CD4-positive, alpha-beta T cell (primary cell): ENCODE results near the gene ENTPD6. TPM values are rescaled to one million over a fixed set of nuclear protein-coding genes. Genes with fewer than 3 reads are reported as not detected.

Experiments used
- ATAC-seq: fragments of 200-7000 bp; cut with Tn5 transposase; one replicate; pipeline ENCODE4 v1.10.0; 2022; ENCODE audit warnings: mild to moderate bottlenecking; ENCODE audit not compliant: poor library complexity
- CTCF ChIA-PET: fragments of 350-600 bp; sonication (Branson Sonifier 250); formaldehyde crosslinking; loops from one replicate; lab custom pipeline; 2021; ENCODE audit warnings: antibody characterized with exemption, inconsistent platforms; lab: Charles Lee
- POLR2A ChIA-PET: fragments of 350-600 bp; sonication (Branson Sonifier 250); formaldehyde crosslinking; loops from one replicate; lab custom pipeline; 2021; ENCODE audit warnings: antibody characterized with exemption, inconsistent platforms; lab: Charles Lee
- DNase-seq, 14 experiments: peaks; one replicate each; pipeline ENCODE4 v3.0.0-alpha.2; 2013 to 2020; ENCODE audit warnings: mixed read lengths in 2 of 14
- H3K27ac ChIP-seq, 2 donors: one replicate each; pipeline versions ENCODE4 v1.5.1 to v1.7.0; 2013; ENCODE audit warnings: low read length in 2 of 2, low read depth in 1 of 2, mild to moderate bottlenecking in 1 of 2
- H3K27me3 ChIP-seq, 2 experiments: 1 replicate in 1 of 2; 2 replicates in 1 of 2; pipeline versions ENCODE4 v1.6.1 to v1.7.0; 2013; ENCODE audit warnings: low read length in 2 of 2, control low read depth in 1 of 2, mild to moderate bottlenecking in 1 of 2, moderate library complexity in 1 of 2; ENCODE audit not compliant: insufficient read depth in 2 of 2, control insufficient read depth in 1 of 2
- H3K36me3 ChIP-seq: one replicate; pipeline ENCODE4 v1.6.1; 2013; ENCODE audit warnings: low read length, control low read depth; ENCODE audit not compliant: insufficient read depth
- H3K4me1 ChIP-seq: one replicate; pipeline ENCODE4 v1.6.1; 2013; ENCODE audit warnings: low read length, control low read depth; ENCODE audit not compliant: insufficient read depth
- H3K4me3 ChIP-seq: one replicate; pipeline ENCODE4 v1.5.1; 2013; ENCODE audit warnings: mild to moderate bottlenecking, low read length, moderate library complexity
- H3K9me3 ChIP-seq, 2 experiments: 1 replicate in 1 of 2; 2 replicates in 1 of 2; pipeline versions ENCODE4 v1.6.1 to v1.7.0; 2013; ENCODE audit warnings: low read length in 2 of 2, mild to moderate bottlenecking in 2 of 2, control low read depth in 1 of 2, moderate library complexity in 1 of 2; ENCODE audit not compliant: control insufficient read depth in 1 of 2, insufficient read depth in 1 of 2
- H3K27ac Mint-ChIP-seq: one replicate; pipeline ENCODE4 v1.8.0; 2020; ENCODE audit warnings: mixed read lengths
- H3K27me3 Mint-ChIP-seq: one replicate; pipeline ENCODE4 v1.8.0; 2021; ENCODE audit warnings: mixed read lengths
- H3K36me3 Mint-ChIP-seq: one replicate; pipeline ENCODE4 v1.8.0; 2021; ENCODE audit warnings: low read depth, mixed read lengths
- H3K4me1 Mint-ChIP-seq: one replicate; pipeline ENCODE4 v1.8.0; 2021; ENCODE audit warnings: low read depth, mixed read lengths
- H3K4me3 Mint-ChIP-seq: one replicate; pipeline ENCODE4 v1.8.0; 2020; ENCODE audit warnings: mild to moderate bottlenecking, mixed read lengths
- H3K9me3 Mint-ChIP-seq: one replicate; pipeline ENCODE4 v1.8.0; 2020; ENCODE audit warnings: mixed read lengths
- intact Hi-C, 2 experiments: fragments of 100-400 bp; cut with DNase I in 1 of 2; cut with micrococcal nuclease in 1 of 2; formaldehyde crosslinking; loops; one replicate each; pipeline versions ENCODE4 v1.15.1 to v1.9.0; 2023 to 2025; cut with DNase I, micrococcal nuclease
- total RNA-seq, 174 experiments: library from RNA in 2 of 174; stranded (reverse) in 2 of 174; gene quantifications; one replicate each; pipeline ENCODE4 v1.2.3 and lab custom pipeline; 2021 to 2026
- TF ChIP-seq, protein P1 (sequence below): fragments of 200-600 bp; IDR thresholded peaks from one replicate; pipeline ENCODE4 v1.8.0; 2022; ENCODE audit warnings: antibody characterized with exemption, mild to moderate bottlenecking

Gene ENTPD6
- total RNA-seq, 2 experiments from 2014 or later = 78.5 to 85.1 TPM

DNA sequence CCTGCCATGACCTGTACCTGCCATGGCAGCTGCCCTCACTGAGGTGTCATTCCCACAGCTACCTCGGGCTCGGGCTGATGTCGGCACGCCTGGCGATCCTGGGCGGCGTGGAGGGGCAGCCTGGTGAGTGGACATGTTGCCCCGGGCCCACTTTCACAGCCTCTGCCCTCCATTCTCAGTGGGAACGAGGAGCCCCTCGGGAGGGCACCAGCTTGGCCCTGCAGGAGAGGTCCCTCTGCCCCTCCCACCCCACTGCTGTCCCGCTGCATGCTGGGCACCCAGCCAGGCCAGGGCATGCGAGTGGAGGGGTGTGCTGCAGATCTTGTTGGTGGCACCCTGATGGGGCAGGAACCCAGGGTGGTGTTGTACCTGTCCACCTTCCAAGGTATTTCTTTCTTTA is 23.0 kb downstream of the ENTPD6 start:
- ATAC-seq (no peak), DNase-seq (no peak)
- no peak overlapping the region for H3K27ac Mint-ChIP-seq
- H3K4me1 ChIP-seq = no peaks in the 10 kb centered on the region
- no peak overlapping the region for H3K4me3 Mint-ChIP-seq
- no peaks in the 10 kb centered on the region for H3K27me3 Mint-ChIP-seq
- no peak overlapping the region for H3K27ac ChIP-seq
- CTCF ChIA-PET = no interaction called here
- intact Hi-C loops = no loop called here
- no peaks in the 10 kb centered on the region for H3K9me3 ChIP-seq
- H3K4me1 Mint-ChIP-seq = no peaks in the 10 kb centered on the region
- TF ChIP-seq, protein P1, sequence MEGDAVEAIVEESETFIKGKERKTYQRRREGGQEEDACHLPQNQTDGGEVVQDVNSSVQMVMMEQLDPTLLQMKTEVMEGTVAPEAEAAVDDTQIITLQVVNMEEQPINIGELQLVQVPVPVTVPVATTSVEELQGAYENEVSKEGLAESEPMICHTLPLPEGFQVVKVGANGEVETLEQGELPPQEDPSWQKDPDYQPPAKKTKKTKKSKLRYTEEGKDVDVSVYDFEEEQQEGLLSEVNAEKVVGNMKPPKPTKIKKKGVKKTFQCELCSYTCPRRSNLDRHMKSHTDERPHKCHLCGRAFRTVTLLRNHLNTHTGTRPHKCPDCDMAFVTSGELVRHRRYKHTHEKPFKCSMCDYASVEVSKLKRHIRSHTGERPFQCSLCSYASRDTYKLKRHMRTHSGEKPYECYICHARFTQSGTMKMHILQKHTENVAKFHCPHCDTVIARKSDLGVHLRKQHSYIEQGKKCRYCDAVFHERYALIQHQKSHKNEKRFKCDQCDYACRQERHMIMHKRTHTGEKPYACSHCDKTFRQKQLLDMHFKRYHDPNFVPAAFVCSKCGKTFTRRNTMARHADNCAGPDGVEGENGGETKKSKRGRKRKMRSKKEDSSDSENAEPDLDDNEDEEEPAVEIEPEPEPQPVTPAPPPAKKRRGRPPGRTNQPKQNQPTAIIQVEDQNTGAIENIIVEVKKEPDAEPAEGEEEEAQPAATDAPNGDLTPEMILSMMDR = no peak
- H3K27me3 ChIP-seq = no peaks in the 10 kb centered on the region
- H3K36me3 Mint-ChIP-seq = peaks cover 50% of the 10 kb centered on the region
- H3K4me3 ChIP-seq = no peak overlapping the region
- H3K36me3 ChIP-seq = peaks cover 43% of the 10 kb centered on the region
- POLR2A ChIA-PET = no interaction called here
- H3K9me3 Mint-ChIP-seq = no peaks in the 10 kb centered on the region

DNA sequence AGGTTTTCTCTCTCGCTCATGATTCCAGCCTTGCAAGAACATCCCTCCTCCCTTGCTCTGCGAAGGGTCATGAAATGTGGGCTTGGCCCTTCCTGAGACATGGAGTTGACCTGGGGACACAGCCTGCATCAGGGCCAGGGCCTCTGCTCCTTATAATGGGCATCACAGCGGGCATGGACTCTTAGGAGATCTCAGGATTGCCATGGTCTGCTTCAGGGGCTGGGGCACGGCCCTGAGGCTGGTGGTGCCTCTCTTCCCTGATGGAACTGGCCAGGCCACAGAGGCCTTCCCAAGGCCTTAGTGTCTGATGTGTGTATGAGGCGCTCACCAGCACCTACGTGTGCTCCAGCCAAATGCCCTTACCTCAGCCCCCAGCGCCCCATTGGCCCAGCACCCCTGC is 23.9 kb downstream of the ENTPD6 start:
- CTCF ChIA-PET = no interaction called here
- Histone ChIP-seq H3K27me3 (no peaks in the 10 kb centered on the region), H3K9me3 (no peaks in the 10 kb centered on the region), H3K4me3 (no peak overlapping the region), H3K27ac (no peak overlapping the region), H3K4me1 (no peaks in the 10 kb centered on the region), H3K36me3 (peaks cover 35% of the 10 kb centered on the region)
- Mint-ChIP-seq H3K36me3 (peaks cover 45% of the 10 kb centered on the region), H3K27ac (no peak overlapping the region), H3K4me3 (no peak overlapping the region), H3K9me3 (no peaks in the 10 kb centered on the region), H3K27me3 (no peaks in the 10 kb centered on the region), H3K4me1 (no peaks in the 10 kb centered on the region)
- TF ChIP-seq, protein P1 = no peak
- intact Hi-C loops = no loop called here
- ATAC-seq (no peak), DNase-seq (no peak)
- POLR2A ChIA-PET = no interaction called here

DNA sequence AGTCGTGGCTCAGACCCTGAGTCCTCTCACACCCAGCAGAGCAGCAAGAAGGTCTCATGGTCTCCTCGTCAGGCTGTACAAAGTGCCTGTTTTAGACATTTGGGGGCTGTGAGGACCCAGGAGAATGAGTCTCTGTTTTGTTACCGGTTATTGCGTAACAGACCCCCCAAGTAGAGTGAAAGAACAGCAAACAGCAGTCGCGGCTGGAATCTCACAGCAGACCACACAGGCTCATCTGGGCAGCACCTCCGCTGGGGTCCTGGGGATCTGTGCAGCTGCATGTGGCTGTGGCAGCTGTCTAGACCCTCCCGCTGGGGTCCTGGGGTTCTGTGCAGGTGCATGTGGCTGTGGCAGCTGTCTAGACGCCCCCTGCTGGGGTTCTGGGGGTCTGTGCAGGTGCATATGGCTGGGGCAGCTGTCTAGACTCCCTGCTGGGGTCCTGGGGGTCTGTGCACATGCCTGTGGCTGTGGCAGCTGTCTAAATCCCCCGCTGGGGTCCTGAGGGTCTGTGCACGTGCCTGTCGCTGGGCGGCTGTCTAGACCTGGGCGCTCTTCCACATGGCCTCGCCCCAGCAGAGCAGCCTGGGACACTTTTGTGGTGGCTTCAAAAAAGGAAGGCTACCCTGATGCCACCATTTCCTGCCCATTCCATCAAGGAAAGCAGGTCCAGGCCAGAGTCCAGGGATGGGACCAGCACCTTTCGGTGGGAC is 24.7 kb downstream of the ENTPD6 start:
- ATAC-seq (no peak), DNase-seq (peak in 3 of 14 experiments; percentile 36 to 43 (median 39))
- TF ChIP-seq, protein P1 = peak; percentile 28
- Mint-ChIP-seq H3K27me3 (no peaks in the 10 kb centered on the region), H3K27ac (no peak overlapping the region), H3K36me3 (peaks cover 38% of the 10 kb centered on the region), H3K9me3 (no peaks in the 10 kb centered on the region), H3K4me1 (no peaks in the 10 kb centered on the region), H3K4me3 (no peak overlapping the region)
- intact Hi-C loops = no loop called here
- POLR2A ChIA-PET = no interaction called here
- Histone ChIP-seq H3K9me3 (no peaks in the 10 kb centered on the region), H3K27ac (no peak overlapping the region), H3K36me3 (peaks cover 27% of the 10 kb centered on the region), H3K27me3 (no peaks in the 10 kb centered on the region), H3K4me1 (no peaks in the 10 kb centered on the region), H3K4me3 (no peak overlapping the region)
- CTCF ChIA-PET = no interaction called here
